SK-N-MC (cell line): ENCODE measurements around the gene ARHGEF7.

Experiments
- EZH2 ChIP-seq: fragments of 200-600 bp; sonication (generic); IDR thresholded peaks from one replicate; pipeline ENCODE4 v1.6.1; 2017; ENCODE audit warnings: antibody characterized with exemption
- POLR2AphosphoS5 ChIP-seq: IDR thresholded peaks from 2 replicates; pipeline ENCODE4 v1.6.1; 2012; ENCODE audit warnings: mild to moderate bottlenecking, low read depth, low read length, borderline replicate concordance

- no peak for TF ChIP-seq EZH2
- no peak for TF ChIP-seq POLR2AphosphoS5
These were observed 46.8 kb downstream of the ARHGEF7 start for GRCh38 chr13:111161601-111162600.
